Activated CD4-positive, alpha-beta memory T cell treated with anti-CD3 and anti-CD28 coated beads, Interleukin-2, amount 10 ng/mL, durations not matched to agents 7 days and 5 days (primary cell): ENCODE measurements around the gene EFNB2. TPM values are rescaled to one million over a fixed set of nuclear protein-coding genes. Genes with fewer than 3 reads are reported as not detected.

ENCODE experiments used
- CTCF ChIA-PET: fragments of 350-600 bp; sonication (Branson Sonifier 250); formaldehyde crosslinking; loops from one replicate; lab custom pipeline; 2021; ENCODE audit warnings: antibody characterized with exemption, inconsistent platforms; lab: Charles Lee
- POLR2A ChIA-PET: fragments of 350-600 bp; sonication (Branson Sonifier 250); formaldehyde crosslinking; loops from one replicate; lab custom pipeline; 2021; ENCODE audit warnings: antibody characterized with exemption; lab: Charles Lee
- DNase-seq: peaks from one replicate; pipeline ENCODE4 v3.0.0-alpha.2; 2020
- H3K27ac Mint-ChIP-seq: one replicate; pipeline ENCODE4 v1.8.0; 2021; ENCODE audit warnings: mild to moderate bottlenecking, mixed read lengths
- H3K27me3 Mint-ChIP-seq: one replicate; pipeline ENCODE4 v1.8.0; 2021; ENCODE audit warnings: mixed read lengths
- H3K36me3 Mint-ChIP-seq: one replicate; pipeline ENCODE4 v1.8.0; 2021; ENCODE audit warnings: low read depth, mixed read lengths
- H3K4me1 Mint-ChIP-seq: one replicate; pipeline ENCODE4 v1.8.0; 2021; ENCODE audit warnings: mixed read lengths
- H3K4me3 Mint-ChIP-seq: one replicate; pipeline ENCODE4 v1.8.0; 2021; ENCODE audit warnings: mild to moderate bottlenecking, mixed read lengths
- H3K9me3 Mint-ChIP-seq: one replicate; pipeline ENCODE4 v1.8.0; 2021; ENCODE audit warnings: mixed read lengths
- total RNA-seq, 2 experiments: library from RNA; stranded (reverse); gene quantifications; one replicate each; pipeline ENCODE4 v1.2.3, GENCODE V29; 2021

EFNB2 gene
- total RNA-seq, 2 experiments from 2014 or later: 0.13 TPM

- Mint-ChIP-seq H3K27ac (no peak overlapping the region), H3K4me3 (no peak overlapping the region), H3K4me1 (no peaks in the 10 kb centered on the region), H3K36me3 (no peaks in the 10 kb centered on the region), H3K9me3 (no peaks in the 10 kb centered on the region), H3K27me3 (peaks cover 17% of the 10 kb centered on the region)
- ChIA-PET POLR2A (no interaction called here), CTCF (no interaction called here)
- no peak for DNase-seq
Measured at GRCh38 chr13:106517109-106517847, 18.2 kb downstream of the EFNB2 start.

GRCh38 chr13:106515635-106516254 lies 19.7 kb downstream of the EFNB2 start:
- ChIA-PET CTCF (no interaction called here), POLR2A (interaction anchor here (0.8 kb wide), 1 partner anchor 1517 kb away, joined by 3 read pairs; no protein-coding TSS in a partner anchor)
- Mint-ChIP-seq H3K4me1 (no peaks in the 10 kb centered on the region), H3K36me3 (no peaks in the 10 kb centered on the region), H3K27ac (no peak overlapping the region), H3K9me3 (no peaks in the 10 kb centered on the region), H3K4me3 (no peak overlapping the region), H3K27me3 (peaks cover 17% of the 10 kb centered on the region)
- DNase-seq: no peak

GRCh38 chr13:106514928-106515634 lies 20.4 kb downstream of the EFNB2 start:
- no peak overlapping the region for H3K4me3 Mint-ChIP-seq
- H3K4me1 Mint-ChIP-seq: no peaks in the 10 kb centered on the region
- no peak for DNase-seq
- no peaks in the 10 kb centered on the region for H3K36me3 Mint-ChIP-seq
- CTCF ChIA-PET: no interaction called here
- no peak overlapping the region for H3K27ac Mint-ChIP-seq
- H3K27me3 Mint-ChIP-seq: peaks cover 15% of the 10 kb centered on the region
- no peaks in the 10 kb centered on the region for H3K9me3 Mint-ChIP-seq
- POLR2A ChIA-PET: no interaction called here

GRCh38 chr13:106513025-106513983 lies 22.2 kb downstream of the EFNB2 start:
- no peaks in the 10 kb centered on the region for H3K36me3 Mint-ChIP-seq
- no peak for DNase-seq
- ChIA-PET POLR2A (interaction anchor here (0.8 kb wide), 1 partner anchor 8 kb away, joined by 3 read pairs; no protein-coding TSS in a partner anchor), CTCF (no interaction called here)
- peaks cover 15% of the 10 kb centered on the region for H3K27me3 Mint-ChIP-seq
- H3K9me3 Mint-ChIP-seq: no peaks in the 10 kb centered on the region
- H3K27ac Mint-ChIP-seq: no peak overlapping the region
- H3K4me3 Mint-ChIP-seq: no peak overlapping the region
- H3K4me1 Mint-ChIP-seq: no peaks in the 10 kb centered on the region

GRCh38 chr13:106507560-106508274 lies 27.7 kb downstream of the EFNB2 start:
- Mint-ChIP-seq H3K9me3 (no peaks in the 10 kb centered on the region), H3K27ac (no peak overlapping the region), H3K36me3 (no peaks in the 10 kb centered on the region), H3K27me3 (peaks cover 6% of the 10 kb centered on the region), H3K4me3 (no peak overlapping the region), H3K4me1 (peaks cover 2% of the 10 kb centered on the region)
- no peak for DNase-seq
- ChIA-PET POLR2A (interaction anchor here (1.2 kb wide), 1 partner anchor 27 kb away, joined by 4 read pairs; the partner anchor contains the start of gene EFNB2), CTCF (interaction anchor here (1.2 to 1.9 kb wide), 3 partner anchors 24 to 28 kb away, joined by 3 to 6 read pairs (median 4); partner anchors contain the start of gene EFNB2)

- Mint-ChIP-seq H3K36me3 (no peaks in the 10 kb centered on the region), H3K27me3 (peaks cover 11% of the 10 kb centered on the region), H3K9me3 (no peaks in the 10 kb centered on the region), H3K27ac (no peak overlapping the region), H3K4me3 (no peak overlapping the region), H3K4me1 (peaks cover 2% of the 10 kb centered on the region)
- POLR2A ChIA-PET: no interaction called here
- DNase-seq: no peak
- CTCF ChIA-PET: interaction anchor here (1.2 kb wide), 1 partner anchor 30 kb away, joined by 4 read pairs; no protein-coding TSS in a partner anchor
Measured at GRCh38 chr13:106506286-106506685, 29.2 kb downstream of the EFNB2 start.

- peaks cover 11% of the 10 kb centered on the region for H3K27me3 Mint-ChIP-seq
- no peak overlapping the region for H3K4me3 Mint-ChIP-seq
- POLR2A ChIA-PET: no interaction called here
- H3K9me3 Mint-ChIP-seq: no peaks in the 10 kb centered on the region
- CTCF ChIA-PET: no interaction called here
- no peak overlapping the region for H3K27ac Mint-ChIP-seq
- H3K4me1 Mint-ChIP-seq: peaks cover 2% of the 10 kb centered on the region
- DNase-seq: no peak
- H3K36me3 Mint-ChIP-seq: no peaks in the 10 kb centered on the region
Measured at GRCh38 chr13:106505732-106506131, 29.7 kb downstream of the EFNB2 start.

- POLR2A ChIA-PET: no interaction called here
- Mint-ChIP-seq H3K27ac (no peak overlapping the region), H3K36me3 (no peaks in the 10 kb centered on the region), H3K4me1 (peaks cover 2% of the 10 kb centered on the region), H3K9me3 (no peaks in the 10 kb centered on the region), H3K27me3 (peaks cover 12% of the 10 kb centered on the region), H3K4me3 (no peak overlapping the region)
- CTCF ChIA-PET: no interaction called here
- DNase-seq: no peak
Measured at GRCh38 chr13:106505295-106505694, 30.2 kb downstream of the EFNB2 start.

- H3K4me3 Mint-ChIP-seq: no peak overlapping the region
- peaks cover 2% of the 10 kb centered on the region for H3K4me1 Mint-ChIP-seq
- peaks cover 20% of the 10 kb centered on the region for H3K27me3 Mint-ChIP-seq
- no peaks in the 10 kb centered on the region for H3K36me3 Mint-ChIP-seq
- ChIA-PET POLR2A (no interaction called here), CTCF (no interaction called here)
- H3K27ac Mint-ChIP-seq: no peak overlapping the region
- H3K9me3 Mint-ChIP-seq: no peaks in the 10 kb centered on the region
- DNase-seq: no peak
Measured at GRCh38 chr13:106503730-106504453, 31.6 kb downstream of the EFNB2 start.

- no peak for DNase-seq
- Mint-ChIP-seq H3K4me1 (peaks cover 2% of the 10 kb centered on the region), H3K36me3 (no peaks in the 10 kb centered on the region), H3K27ac (no peak overlapping the region), H3K9me3 (no peaks in the 10 kb centered on the region), H3K27me3 (peaks cover 26% of the 10 kb centered on the region), H3K4me3 (no peak overlapping the region)
- ChIA-PET CTCF (no interaction called here), POLR2A (no interaction called here)
Measured at GRCh38 chr13:106503272-106503671, 32.2 kb downstream of the EFNB2 start.

GRCh38 chr13:106500445-106500844 lies 35.0 kb downstream of the EFNB2 start:
- Mint-ChIP-seq H3K4me1 (no peaks in the 10 kb centered on the region), H3K27ac (no peak overlapping the region), H3K4me3 (no peak overlapping the region), H3K27me3 (peaks cover 39% of the 10 kb centered on the region), H3K36me3 (no peaks in the 10 kb centered on the region), H3K9me3 (no peaks in the 10 kb centered on the region)
- ChIA-PET POLR2A (no interaction called here), CTCF (no interaction called here)
- no peak for DNase-seq
